Neural crest cell (in vitro differentiated cells): ENCODE measurements around the gene SLC6A19. TPM values are rescaled to one million over a fixed set of nuclear protein-coding genes. Genes with fewer than 3 reads are reported as not detected.
"Not testable (repeated sequence)": the region's sequence is repeated elsewhere in the genome, so short reads cannot be mapped to it uniquely, and the experiment has no call there.

ENCODE experiments used
- DNase-seq: peaks from one replicate; pipeline ENCODE4 v3.0.0; 2021; ENCODE audit warnings: low read depth, mixed read lengths, low spot score
- H3K27ac Mint-ChIP-seq: one replicate; pipeline ENCODE4 v1.8.0; 2021; ENCODE audit warnings: mild to moderate bottlenecking, mixed read lengths; ENCODE audit not compliant: unreplicated experiment
- H3K27me3 Mint-ChIP-seq: 2 replicates; pipeline ENCODE4 v1.8.0; 2021; ENCODE audit warnings: low read depth, mild to moderate bottlenecking, mixed read lengths
- H3K36me3 Mint-ChIP-seq: 2 replicates; pipeline ENCODE4 v1.8.0; 2021; ENCODE audit warnings: low read depth, mild to moderate bottlenecking, mixed read lengths
- H3K4me1 Mint-ChIP-seq: 2 replicates; pipeline ENCODE4 v1.8.0; 2021; ENCODE audit warnings: mixed read lengths
- H3K4me3 Mint-ChIP-seq: one replicate; pipeline ENCODE4 v1.8.0; 2021; ENCODE audit warnings: mild to moderate bottlenecking, mixed read lengths
- H3K9me3 Mint-ChIP-seq: 2 replicates; pipeline ENCODE4 v1.8.0; 2021; ENCODE audit warnings: mixed read lengths
- total RNA-seq: library from RNA; stranded (reverse); gene quantifications from 2 replicates; pipeline ENCODE4 v1.2.1, GENCODE V29; 2021
- TF ChIP-seq, protein P1 (sequence below): fragments of 200-600 bp; sonication (generic); conservative IDR thresholded peaks from 2 replicates; pipeline ENCODE4 v1.5.0; 2021; ENCODE audit warnings: antibody characterized with exemption, mild to moderate bottlenecking

SLC6A19 gene
- total RNA-seq, 1 donor from 2014 or later, result not detected

DNA sequence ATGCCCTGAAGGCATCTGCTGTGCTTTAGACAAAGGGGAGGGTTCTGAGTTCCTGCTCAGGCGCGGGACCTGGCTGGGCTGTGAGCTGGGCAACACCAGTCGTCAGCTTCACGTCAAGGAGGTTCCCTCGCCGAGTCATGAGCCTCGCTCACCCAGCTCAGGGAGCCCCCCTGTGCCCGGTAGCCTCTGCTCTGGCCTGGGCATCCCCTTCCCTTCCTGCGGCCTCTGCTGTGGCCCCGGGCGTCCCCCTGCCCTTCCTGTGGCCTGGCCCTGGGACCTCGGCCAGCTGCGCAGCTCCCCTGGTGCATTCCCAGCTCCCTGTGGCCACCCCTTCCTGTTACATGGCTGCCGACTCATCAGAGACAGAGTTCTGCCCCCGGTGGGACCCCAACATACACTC, 63.6 kb downstream of the SLC6A19 start:
- no peak for DNase-seq
- Mint-ChIP-seq H3K4me1 (no peaks in the 10 kb centered on the region), H3K9me3 (no peaks in the 10 kb centered on the region), H3K27me3 (no peaks in the 10 kb centered on the region), H3K4me3 (no peak overlapping the region), H3K36me3 (no peaks in the 10 kb centered on the region), H3K27ac (no peak overlapping the region)
- TF ChIP-seq, protein P1, sequence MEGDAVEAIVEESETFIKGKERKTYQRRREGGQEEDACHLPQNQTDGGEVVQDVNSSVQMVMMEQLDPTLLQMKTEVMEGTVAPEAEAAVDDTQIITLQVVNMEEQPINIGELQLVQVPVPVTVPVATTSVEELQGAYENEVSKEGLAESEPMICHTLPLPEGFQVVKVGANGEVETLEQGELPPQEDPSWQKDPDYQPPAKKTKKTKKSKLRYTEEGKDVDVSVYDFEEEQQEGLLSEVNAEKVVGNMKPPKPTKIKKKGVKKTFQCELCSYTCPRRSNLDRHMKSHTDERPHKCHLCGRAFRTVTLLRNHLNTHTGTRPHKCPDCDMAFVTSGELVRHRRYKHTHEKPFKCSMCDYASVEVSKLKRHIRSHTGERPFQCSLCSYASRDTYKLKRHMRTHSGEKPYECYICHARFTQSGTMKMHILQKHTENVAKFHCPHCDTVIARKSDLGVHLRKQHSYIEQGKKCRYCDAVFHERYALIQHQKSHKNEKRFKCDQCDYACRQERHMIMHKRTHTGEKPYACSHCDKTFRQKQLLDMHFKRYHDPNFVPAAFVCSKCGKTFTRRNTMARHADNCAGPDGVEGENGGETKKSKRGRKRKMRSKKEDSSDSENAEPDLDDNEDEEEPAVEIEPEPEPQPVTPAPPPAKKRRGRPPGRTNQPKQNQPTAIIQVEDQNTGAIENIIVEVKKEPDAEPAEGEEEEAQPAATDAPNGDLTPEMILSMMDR, result no peak

DNA sequence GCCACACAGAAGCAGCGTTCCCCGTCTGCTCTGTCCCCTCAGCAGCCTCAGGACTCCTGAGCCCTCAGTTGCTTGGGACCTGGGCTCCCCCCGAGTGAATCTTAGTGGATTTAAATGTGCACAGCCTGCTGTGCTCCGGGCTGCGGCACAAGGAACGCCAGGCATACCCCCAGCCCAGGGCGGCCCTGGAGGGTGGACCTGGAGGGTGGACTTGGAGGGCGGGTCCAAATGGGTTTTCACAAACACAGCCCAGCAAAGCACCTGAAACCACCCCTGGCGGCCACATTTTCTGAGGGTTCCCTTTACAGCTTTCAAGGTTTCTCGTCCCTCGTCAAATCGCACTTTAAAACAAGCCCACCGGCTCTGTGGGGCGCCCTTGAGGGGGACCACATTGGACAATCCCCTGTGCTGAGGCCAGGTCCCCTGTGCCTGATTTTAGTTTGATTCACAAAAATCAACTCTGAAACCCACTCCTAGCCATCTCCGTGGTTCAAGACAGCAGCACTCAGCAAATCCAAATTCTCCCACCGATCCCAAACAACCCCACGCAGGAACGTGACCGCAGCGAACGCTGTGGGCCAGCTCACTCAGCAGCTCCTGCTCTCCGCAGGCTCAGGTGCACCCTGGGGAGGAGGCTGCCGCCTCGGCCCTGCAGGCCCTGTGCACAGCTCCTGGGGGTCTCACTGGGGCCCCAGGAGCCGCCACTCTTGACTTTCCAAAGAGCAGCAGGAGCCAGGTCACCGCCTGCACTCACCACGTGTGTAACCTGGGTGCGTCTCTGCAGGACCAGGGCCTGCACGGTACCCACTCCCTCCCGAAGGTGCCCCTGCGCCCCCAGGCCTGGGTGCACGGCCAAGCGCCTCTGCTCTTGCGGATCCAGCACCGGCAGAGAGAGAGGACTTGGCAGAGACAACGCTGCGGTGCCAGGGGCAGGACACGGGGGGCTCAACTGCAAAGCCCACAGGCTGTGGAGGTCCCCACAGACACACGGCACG, 64.4 kb downstream of the SLC6A19 start:
- TF ChIP-seq, protein P1, result no peak
- Mint-ChIP-seq H3K4me3 (no peak overlapping the region), H3K36me3 (no peaks in the 10 kb centered on the region), H3K27me3 (no peaks in the 10 kb centered on the region), H3K27ac (no peak overlapping the region), H3K9me3 (no peaks in the 10 kb centered on the region), H3K4me1 (no peaks in the 10 kb centered on the region)
- DNase-seq, result no peak

DNA sequence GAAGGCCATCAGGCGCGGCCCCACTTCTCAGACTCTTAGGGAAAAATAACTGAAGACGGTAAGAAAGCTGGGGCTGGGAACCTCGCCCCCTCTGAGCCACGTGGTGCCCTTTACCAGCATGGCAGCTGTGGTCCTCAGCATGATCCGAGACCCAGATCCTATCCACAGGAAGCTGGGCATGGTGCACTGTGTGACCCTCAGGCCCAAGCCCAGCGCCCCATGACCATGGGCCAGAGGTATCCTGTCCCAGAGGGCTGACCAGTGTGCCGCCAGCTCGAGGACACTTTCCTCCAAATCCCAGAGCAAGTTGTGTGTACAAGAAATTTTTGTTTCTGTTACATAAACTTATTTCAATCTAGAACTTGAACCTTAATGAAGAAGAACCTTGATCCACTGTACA, 65.4 kb downstream of the SLC6A19 start:
- Mint-ChIP-seq H3K36me3 (no peaks in the 10 kb centered on the region), H3K4me1 (no peaks in the 10 kb centered on the region), H3K4me3 (no peak overlapping the region), H3K9me3 (no peaks in the 10 kb centered on the region), H3K27ac (no peak overlapping the region), H3K27me3 (no peaks in the 10 kb centered on the region)
- TF ChIP-seq, protein P1, result no peak
- no peak for DNase-seq

DNA sequence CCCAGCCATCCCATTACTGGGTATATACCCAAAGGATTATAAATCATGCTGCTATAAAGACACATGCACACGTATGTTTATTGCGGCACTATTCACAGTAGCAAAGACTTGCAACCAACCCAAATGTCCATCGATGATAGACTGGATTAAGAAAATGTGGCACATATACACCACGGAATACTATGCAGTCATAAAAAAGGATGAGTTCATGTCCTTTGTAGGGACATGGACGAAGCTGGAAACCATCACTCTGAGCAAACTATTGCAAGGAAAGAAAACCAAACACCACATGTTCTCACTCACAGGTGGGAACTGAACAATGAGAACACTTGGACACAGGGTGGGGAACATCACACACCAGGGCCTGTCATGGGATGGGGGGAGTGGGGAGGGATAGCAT, 66.1 kb downstream of the SLC6A19 start:
- not testable (repeated sequence) for H3K4me1 Mint-ChIP-seq, H3K27ac Mint-ChIP-seq, H3K36me3 Mint-ChIP-seq, DNase-seq, H3K4me3 Mint-ChIP-seq, H3K27me3 Mint-ChIP-seq, H3K9me3 Mint-ChIP-seq

DNA sequence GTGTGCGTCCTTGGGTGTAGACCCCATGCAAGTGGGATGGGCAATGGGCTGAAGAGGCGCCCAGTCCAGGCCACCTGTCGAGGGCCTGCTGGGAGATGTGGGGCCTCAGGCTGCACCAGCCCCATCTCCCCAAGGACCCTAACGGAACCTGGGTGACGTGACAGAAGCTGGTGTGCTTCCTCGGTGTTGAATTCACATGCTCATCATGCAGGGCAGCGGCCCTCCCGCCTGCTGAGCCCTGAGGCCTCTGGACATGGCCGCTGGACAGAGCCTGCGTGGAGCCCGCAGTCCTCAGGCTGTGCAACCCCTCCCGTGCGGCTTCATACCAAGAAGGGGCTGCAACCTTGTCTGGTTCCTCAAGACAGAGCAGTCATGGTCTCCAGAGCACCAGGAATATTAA, 66.7 kb downstream of the SLC6A19 start:
- H3K27me3 Mint-ChIP-seq, result no peaks in the 10 kb centered on the region
- no peak overlapping the region for H3K4me3 Mint-ChIP-seq
- TF ChIP-seq, protein P1, result no peak
- no peak overlapping the region for H3K27ac Mint-ChIP-seq
- H3K36me3 Mint-ChIP-seq, result no peaks in the 10 kb centered on the region
- no peaks in the 10 kb centered on the region for H3K4me1 Mint-ChIP-seq
- no peak for DNase-seq
- no peaks in the 10 kb centered on the region for H3K9me3 Mint-ChIP-seq

DNA sequence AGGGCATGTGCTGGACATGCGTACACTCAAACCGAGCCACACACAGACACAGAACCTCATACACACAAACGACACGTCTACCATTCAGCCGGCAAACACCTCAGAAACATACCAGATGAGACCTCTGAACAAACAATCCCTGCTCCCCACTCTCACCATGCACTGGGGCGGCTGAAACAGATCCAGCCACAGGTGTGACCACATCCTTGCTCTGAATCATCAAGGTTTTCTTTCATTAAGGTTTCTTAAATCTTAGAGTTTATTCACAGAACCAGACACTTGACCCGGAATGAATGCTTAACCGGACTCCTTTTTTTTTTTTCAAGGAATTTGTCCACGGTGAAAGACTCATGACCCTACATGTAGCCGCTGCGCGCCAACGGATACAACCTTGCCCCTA, 67.3 kb downstream of the SLC6A19 start:
- H3K9me3 Mint-ChIP-seq, result no peaks in the 10 kb centered on the region
- no peaks in the 10 kb centered on the region for H3K4me1 Mint-ChIP-seq
- no peak overlapping the region for H3K4me3 Mint-ChIP-seq
- no peaks in the 10 kb centered on the region for H3K36me3 Mint-ChIP-seq
- no peak overlapping the region for H3K27ac Mint-ChIP-seq
- DNase-seq, result no peak
- no peaks in the 10 kb centered on the region for H3K27me3 Mint-ChIP-seq
- TF ChIP-seq, protein P1, result no peak
